Astrocyte of the cerebellum (primary cell): ENCODE measurements around the gene DHPS.

Experiments used
- DNase-seq: peaks from one replicate; pipeline ENCODE4 v3.0.0-alpha.2; 2011; ENCODE audit warnings: low read depth
- H3K4me3 ChIP-seq: 2 replicates; pipeline ENCODE4 v1.5.1; 2011; ENCODE audit warnings: mild to moderate bottlenecking, low read depth, low read length, moderate library complexity
- CTCF ChIP-seq: IDR thresholded peaks from 2 replicates; pipeline ENCODE4 v1.5.1; 2012; ENCODE audit warnings: low read length, low read depth, moderate library complexity, mild to moderate bottlenecking; ENCODE audit errors: missing control alignments
- in situ Hi-C: cut with HindIII; loops from 2 replicates; pipeline ENCODE4 v1.10.0; 2017; ENCODE audit warnings: low sequenced_read_pairs

The DHPS gene

GRCh38 chr19:12668932-12669269 is 12.8 kb downstream of the DHPS start:
- H3K4me3 ChIP-seq: peak overlapping the region; percentile 62
- peak; percentile 5 for DNase-seq
- no peak for TF ChIP-seq CTCF
- in situ Hi-C loops: no loop called here

- in situ Hi-C loops: no loop called here
- H3K4me3 ChIP-seq: peak overlapping the region; percentile 62
- no peak for DNase-seq
- no peak for TF ChIP-seq CTCF
Observed at GRCh38 chr19:12668346-12668745, 13.3 kb downstream of the DHPS start.

GRCh38 chr19:12667731-12668302 is 13.9 kb downstream of the DHPS start:
- H3K4me3 ChIP-seq: no peak overlapping the region
- in situ Hi-C loops: no loop called here
- no peak for TF ChIP-seq CTCF
- no peak for DNase-seq

GRCh38 chr19:12666265-12667048 is 15.2 kb downstream of the DHPS start, which contains the start of the genes MAN2B1 and WDR83:
TSS of gene MAN2B1 (minus strand) at chr19:12666742. CDS start at chr19:12666701, 41 bp downstream.
TSS of gene WDR83 (plus strand) at chr19:12666807. CDS start at chr19:12669791, 2,984 bp downstream.
- in situ Hi-C loops: no loop called here
- no peak for TF ChIP-seq CTCF
- peak within 1 kb of the TSS; percentile 57 for H3K4me3 ChIP-seq
- DNase-seq: peak; percentile 20

- in situ Hi-C loops: no loop called here
- no peak for TF ChIP-seq CTCF
- H3K4me3 ChIP-seq: peak overlapping the region; percentile 57
- DNase-seq: no peak
Observed at GRCh38 chr19:12665671-12666264, 15.9 kb downstream of the DHPS start.

GRCh38 chr19:12665281-12665573 is 16.5 kb downstream of the DHPS start:
- no peak for TF ChIP-seq CTCF
- DNase-seq: no peak

More at GRCh38 chr19:12665281-12665573, 16.5 kb downstream of the DHPS start:
- no peak overlapping the region for H3K4me3 ChIP-seq
- in situ Hi-C loops: no loop called here
